GM18907 (cell line): ENCODE results near the gene TBRG1.

Source experiments
- ATAC-seq: cut with Tn5 transposase; IDR thresholded peaks from one replicate; pipeline ENCODE4 v1.9.1; 2021; ENCODE audit warnings: mild to moderate bottlenecking, moderate library complexity; ENCODE audit not compliant: unreplicated experiment

Gene TBRG1

GRCh38 chr11:124612045-124612444 is 10.6 kb upstream of the TBRG1 start:
- peak; percentile 57 for ATAC-seq

- ATAC-seq: no peak
Observed at GRCh38 chr11:124612567-124613246, 10.0 kb upstream of the TBRG1 start.

- no peak for ATAC-seq
Observed at GRCh38 chr11:124618863-124619262, 3.8 kb upstream of the TBRG1 start.

GRCh38 chr11:124623861-124624525 is 1.3 kb downstream of the TBRG1 start:
- ATAC-seq: no peak

DNA sequence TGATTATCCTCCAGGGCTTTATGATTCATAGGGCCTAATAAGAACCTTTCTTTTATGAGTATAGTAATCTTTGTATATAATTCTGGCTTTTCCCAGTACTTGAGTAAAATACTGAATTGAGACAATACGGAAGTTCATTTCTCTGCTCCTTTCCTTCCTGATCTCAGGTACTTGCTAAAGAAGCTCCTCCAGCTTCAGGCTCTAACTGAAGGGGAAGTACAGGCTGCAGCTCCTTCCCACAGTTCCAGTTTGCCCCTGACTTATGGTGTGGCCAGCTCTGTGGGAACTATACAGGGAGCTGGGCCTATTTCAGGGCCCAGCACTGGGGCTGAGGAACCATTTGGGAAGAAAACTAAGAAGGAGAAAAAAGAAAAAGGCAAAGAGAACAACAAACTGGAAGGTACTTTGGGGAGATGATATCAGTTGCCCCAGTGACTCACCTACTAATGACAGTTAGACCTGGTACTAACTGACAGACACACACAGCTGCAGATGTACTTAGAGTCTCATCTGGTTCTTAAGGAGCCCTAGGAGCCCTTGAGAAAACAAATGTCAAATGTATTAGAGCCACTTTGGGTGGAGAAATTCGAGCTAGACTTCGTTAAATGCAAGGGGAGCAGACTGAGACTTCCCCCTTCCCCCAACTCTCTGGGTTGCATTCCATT is 3.0 kb downstream of the TBRG1 start:
- ATAC-seq: no peak

DNA sequence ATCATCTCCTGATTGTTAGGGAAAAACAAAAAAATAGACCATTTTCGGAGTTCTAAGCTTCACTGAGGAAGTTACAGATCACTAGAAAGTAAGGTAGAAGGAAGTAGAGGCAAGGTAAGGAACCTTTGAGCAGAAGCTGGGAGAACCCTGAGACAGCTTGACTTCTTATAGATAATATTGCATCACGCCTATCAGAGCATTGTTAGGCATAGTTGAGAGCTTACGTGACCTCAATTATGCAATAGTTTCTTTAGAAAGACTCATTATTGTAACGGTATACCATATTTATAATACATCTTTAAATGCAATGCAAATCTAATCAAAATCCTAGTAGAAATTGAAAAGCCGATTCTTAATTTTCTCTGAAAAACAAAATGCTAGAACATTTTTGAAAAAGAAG is 4.9 kb downstream of the TBRG1 start:
- no peak for ATAC-seq

GRCh38 chr11:124629961-124630360 is 7.3 kb downstream of the TBRG1 start:
- ATAC-seq: no peak

DNA sequence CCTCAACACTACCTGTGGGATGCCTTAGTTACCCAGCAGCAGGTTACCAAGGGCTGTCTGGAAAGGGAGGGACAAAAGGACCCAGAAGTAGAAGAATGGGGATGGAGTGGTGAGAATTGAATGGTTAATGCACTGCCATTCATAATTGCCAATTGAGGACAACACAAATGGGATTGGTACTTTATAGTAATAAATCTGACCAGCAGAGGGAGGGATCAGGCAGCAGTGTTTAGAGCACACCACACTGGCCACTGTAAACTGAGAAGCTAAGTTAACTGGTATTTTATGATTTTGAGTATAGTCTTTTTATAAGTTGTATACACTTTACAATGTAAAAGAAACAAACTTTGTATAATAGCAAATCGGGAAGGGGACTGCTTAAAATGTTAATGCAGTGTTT is 10.7 kb downstream of the TBRG1 start:
- no peak for ATAC-seq

DNA sequence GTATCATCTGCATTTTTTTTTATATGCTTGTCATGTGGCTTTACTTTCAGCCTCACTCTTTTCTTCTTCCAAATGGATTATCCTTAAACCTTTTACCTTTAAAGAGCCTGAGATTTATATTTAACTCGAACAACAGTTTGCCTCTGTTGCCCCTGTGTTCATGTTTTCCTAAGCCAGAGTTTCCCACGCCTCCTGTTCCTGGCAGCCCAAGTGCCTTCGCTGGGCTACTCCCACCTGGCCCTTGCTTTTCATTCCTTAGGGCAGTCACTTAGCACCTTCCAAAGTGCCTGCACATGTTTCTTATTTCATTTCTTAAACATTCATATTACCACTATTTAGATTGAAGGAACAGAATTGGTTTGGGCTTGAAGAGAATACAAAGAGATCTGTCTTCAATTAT is 13.3 kb downstream of the TBRG1 start:
- no peak for ATAC-seq

DNA sequence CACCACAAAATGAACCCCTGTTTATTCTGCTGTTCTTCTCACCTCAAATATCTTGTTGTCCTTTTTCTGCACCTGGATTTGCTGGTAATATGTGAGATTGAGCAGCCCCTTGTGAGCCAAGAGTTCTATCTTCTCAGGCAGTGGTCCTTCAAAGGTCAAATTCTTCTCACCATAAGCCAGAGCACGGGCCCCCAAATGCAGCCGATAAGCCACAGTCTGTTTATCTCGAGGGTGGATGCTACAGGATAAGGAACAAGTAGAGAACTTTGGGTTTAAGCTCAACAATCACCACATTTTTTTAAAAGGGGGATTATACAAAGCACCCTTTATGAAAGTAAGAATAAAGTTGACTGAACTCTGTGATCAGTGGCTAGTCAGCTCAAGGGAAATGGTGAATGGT is 15.8 kb downstream of the TBRG1 start:
- no peak for ATAC-seq

- no peak for ATAC-seq
Observed at GRCh38 chr11:124639186-124639585, 16.5 kb downstream of the TBRG1 start.

DNA sequence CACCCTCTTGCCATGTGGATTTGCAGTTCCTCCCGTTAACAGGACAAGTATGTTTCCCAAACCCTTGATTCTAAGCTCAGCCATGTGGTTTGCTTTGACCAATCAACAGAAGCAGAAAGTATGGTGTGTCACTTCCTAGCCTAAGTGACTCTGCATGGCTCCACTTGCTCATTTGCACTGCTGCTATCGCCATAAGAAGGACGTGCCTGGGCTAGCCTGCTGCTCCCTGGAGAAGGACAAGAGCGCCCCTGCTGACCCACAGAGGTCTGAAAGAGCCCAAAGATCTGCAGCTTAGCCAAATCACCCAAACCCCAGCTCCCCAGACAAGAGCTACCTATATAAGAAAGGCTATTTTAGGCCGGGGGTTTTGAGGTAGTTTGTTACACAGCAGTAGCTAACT is 18.0 kb downstream of the TBRG1 start:
- no peak for ATAC-seq

GRCh38 chr11:124642628-124643027 is 20.0 kb downstream of the TBRG1 start:
- ATAC-seq: no peak

DNA sequence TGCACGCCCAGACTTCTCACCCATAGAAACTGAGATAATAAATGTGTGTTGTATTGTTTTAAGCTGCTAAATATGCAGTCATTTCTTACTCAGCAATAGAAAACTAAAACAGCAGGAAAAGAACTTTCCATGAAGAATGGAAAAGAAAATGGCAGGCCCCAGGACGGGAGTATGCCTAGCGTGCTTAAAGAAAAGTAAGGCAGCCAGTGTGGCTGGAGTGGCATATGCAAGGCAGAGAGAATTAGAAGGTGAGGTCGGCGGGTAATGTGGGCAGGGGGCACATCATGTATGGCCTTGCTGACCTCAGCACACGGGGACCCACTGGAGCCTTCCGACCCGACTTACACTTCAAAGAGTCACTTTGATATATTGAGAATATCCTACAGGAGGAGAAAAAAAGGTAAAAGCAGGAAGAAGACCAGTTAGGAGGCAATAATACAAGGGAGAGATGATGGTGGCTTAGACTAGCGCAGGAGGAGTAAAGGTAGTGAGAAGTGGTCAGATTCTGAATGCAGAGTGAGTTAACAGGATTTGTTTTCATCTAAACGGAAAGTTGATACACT is 20.5 kb downstream of the TBRG1 start:
- no peak for ATAC-seq

- ATAC-seq: no peak
Observed at GRCh38 chr11:124643605-124644425, 21.2 kb downstream of the TBRG1 start.

- ATAC-seq: peak; percentile 64
Observed at GRCh38 chr11:124644426-124645280, 22.0 kb downstream of the TBRG1 start.

- no peak for ATAC-seq
Observed at GRCh38 chr11:124646148-124646547, 23.5 kb downstream of the TBRG1 start.

GRCh38 chr11:124648610-124649009 is 25.9 kb downstream of the TBRG1 start:
- ATAC-seq: no peak

- ATAC-seq: no peak
Observed at GRCh38 chr11:124656774-124657630, 34.3 kb downstream of the TBRG1 start.
